NCI-H2171 (cell line): Measurements from ENCODE around the gene PIM2.

Experiments used
- DNase-seq: peaks from one replicate; lab custom pipeline; 2025; lab: John Stamatoyannopoulos, UW

Gene PIM2

DNA sequence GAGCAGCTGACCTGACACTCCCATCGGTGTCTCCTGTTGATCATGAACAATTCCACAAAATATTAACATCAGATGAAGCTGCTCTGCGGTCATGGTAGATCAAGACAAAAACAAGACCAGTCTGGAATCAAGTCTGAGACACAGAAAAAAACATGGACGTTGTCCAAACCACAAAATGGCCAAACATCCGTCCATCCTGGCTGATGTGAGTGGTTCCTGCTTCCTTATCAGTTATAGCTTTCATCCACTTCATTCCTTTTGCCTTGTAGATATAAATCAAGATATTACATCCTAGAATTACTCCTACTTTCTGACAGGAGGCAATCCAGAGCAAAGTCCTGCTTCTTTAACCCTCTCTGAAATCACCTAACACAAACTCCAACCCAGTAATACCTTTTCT is 54.6 kb downstream of the PIM2 start:
- no peak for DNase-seq
